HepG2 (cell line): ENCODE data around the gene CHI3L1. TPM values are rescaled to one million over a fixed set of nuclear protein-coding genes. Genes with fewer than 3 reads are reported as not detected.

Experiments
- AKAP8 ChIP-seq: sonication (generic); formaldehyde crosslinking; IDR thresholded peaks from 2 replicates; pipeline ENCODE4 v1.5.1; 2020; ENCODE audit warnings: mild to moderate bottlenecking, missing genetic modification reagents
- ATRX ChIP-seq: sonication (generic); formaldehyde crosslinking; IDR thresholded peaks from 2 replicates; pipeline ENCODE4 v1.4.0; 2020; ENCODE audit warnings: missing genetic modification reagents, borderline replicate concordance
- FOSL1 ChIP-seq: sonication (generic); formaldehyde crosslinking; IDR thresholded peaks from 2 replicates; pipeline ENCODE4 v1.9.0; 2021; ENCODE audit warnings: missing genetic modification reagents, borderline replicate concordance
- GATAD1 ChIP-seq: IDR thresholded peaks from 2 replicates; pipeline ENCODE4 v1.6.1; 2016; ENCODE audit warnings: missing genetic modification reagents, missing compliant biosample characterization
- GZF1 ChIP-seq: sonication (generic); formaldehyde crosslinking; IDR thresholded peaks from 2 replicates; pipeline ENCODE4 v1.5.1; 2020; ENCODE audit warnings: mild to moderate bottlenecking, missing genetic modification reagents
- MEF2D ChIP-seq: sonication (generic); formaldehyde crosslinking; IDR thresholded peaks from 2 replicates; pipeline ENCODE4 v1.5.1; 2020; ENCODE audit warnings: mild to moderate bottlenecking, missing genetic modification reagents
- NFIC ChIP-seq: IDR thresholded peaks from 2 replicates; pipeline ENCODE4 v1.6.1; 2012; ENCODE audit warnings: mild to moderate bottlenecking, low read length, inconsistent platforms
- NFKB2 ChIP-seq: sonication (generic); formaldehyde crosslinking; IDR thresholded peaks from 2 replicates; pipeline ENCODE4 v1.4.0; 2020; ENCODE audit warnings: missing genetic modification reagents, borderline replicate concordance
- PAWR ChIP-seq: sonication (generic); formaldehyde crosslinking; IDR thresholded peaks from 2 replicates; pipeline ENCODE4 v1.4.0; 2020; ENCODE audit warnings: missing genetic modification reagents, mild to moderate bottlenecking, borderline replicate concordance
- PLRG1 ChIP-seq: fragments of 450-650 bp; conservative IDR thresholded peaks from 2 replicates; pipeline ENCODE4 v1.6.1; 2016
- RBM22 ChIP-seq: fragments of 200-400 bp; formaldehyde crosslinking; optimal IDR thresholded peaks from 2 replicates; pipeline ENCODE3; 2017; ENCODE audit warnings: mild to moderate bottlenecking, low read length, moderate library complexity
- SATB2 ChIP-seq: sonication (generic); formaldehyde crosslinking; IDR thresholded peaks from 2 replicates; pipeline ENCODE4 v1.5.0; 2020; ENCODE audit warnings: missing genetic modification reagents
- SMARCE1 ChIP-seq: fragments of 450-650 bp; IDR thresholded peaks from 2 replicates; pipeline ENCODE4 v1.6.1; 2017; ENCODE audit warnings: borderline replicate concordance
- SOX5 ChIP-seq: IDR thresholded peaks from 2 replicates; pipeline ENCODE4 v1.6.1; 2016; ENCODE audit warnings: borderline replicate concordance
- TBX3 ChIP-seq: fragments of 450-650 bp; IDR thresholded peaks from 2 replicates; pipeline ENCODE4 v1.6.1; 2017; ENCODE audit warnings: antibody characterized with exemption, mild to moderate bottlenecking, inconsistent platforms, borderline replicate concordance
- TRIM24 ChIP-seq: sonication (generic); formaldehyde crosslinking; IDR thresholded peaks from 2 replicates; pipeline ENCODE4 v1.8.0; 2022; ENCODE audit warnings: mild to moderate bottlenecking, missing genetic modification reagents
- ZNF850 ChIP-seq: sonication (generic); formaldehyde crosslinking; conservative IDR thresholded peaks from 2 replicates; pipeline ENCODE4 v1.9.0; 2021; ENCODE audit warnings: mild to moderate bottlenecking, missing genetic modification reagents
- polyA plus RNA-seq, 8 experiments: library from polyadenylated mRNA; depleted of rRNA in 3 of 8; stranded (reverse) in 7 of 8; unstranded in 1 of 8; fragments of >200 nt; fragmentation: Illumina TruSeq in 4 of 8; extraction: Trizol in 4 of 8; gene quantifications; 2 replicates each; pipeline versions ENCODE4 v1.2.1 to v1.2.3, GENCODE V29; 2011 to 2016; ENCODE audit warnings: low read depth in 4 of 8, missing spikeins in 1 of 8, mixed read lengths in 1 of 8; ENCODE audit not compliant: insufficient read depth in 1 of 8
- total RNA-seq, 5 experiments: library from RNA; depleted of rRNA; stranded (reverse); fragments of >200 nt; fragmentation: Illumina TruSeq; extraction: Trizol; gene quantifications; 2 replicates each; pipeline ENCODE4 v1.2.3, GENCODE V29; 2016; ENCODE audit warnings: low read depth in 1 of 5
- TF ChIP-seq, protein P1 (sequence below): sonication (generic); formaldehyde crosslinking; IDR thresholded peaks from 2 replicates; pipeline ENCODE4 v1.9.0; 2021; ENCODE audit warnings: missing genetic modification reagents, borderline replicate concordance
- TF ChIP-seq, protein P2 (sequence below): sonication (generic); formaldehyde crosslinking; conservative IDR thresholded peaks from 2 replicates; pipeline ENCODE4 v1.8.0; 2022; ENCODE audit warnings: mild to moderate bottlenecking, moderate library complexity, missing genetic modification reagents
- TF ChIP-seq, protein P3 (sequence below): fragments of 450-650 bp; IDR thresholded peaks from 2 replicates; pipeline ENCODE4 v1.6.1; 2017
- TF ChIP-seq, protein P4 (sequence below): sonication (generic); formaldehyde crosslinking; IDR thresholded peaks from 2 replicates; pipeline ENCODE4 v1.5.1; 2020; ENCODE audit warnings: mild to moderate bottlenecking, missing genetic modification reagents, moderate library complexity
- TF ChIP-seq, protein P5 (sequence below): sonication (generic); formaldehyde crosslinking; IDR thresholded peaks from 2 replicates; pipeline ENCODE4 v1.4.0; 2020; ENCODE audit warnings: missing genetic modification reagents

The CHI3L1 gene
- total and polyA plus RNA-seq, 2 of the 13 experiments (the other 11 are each of a cell fraction or from before 2014, with no cell fraction given): 0.09 to 0.13 TPM

DNA sequence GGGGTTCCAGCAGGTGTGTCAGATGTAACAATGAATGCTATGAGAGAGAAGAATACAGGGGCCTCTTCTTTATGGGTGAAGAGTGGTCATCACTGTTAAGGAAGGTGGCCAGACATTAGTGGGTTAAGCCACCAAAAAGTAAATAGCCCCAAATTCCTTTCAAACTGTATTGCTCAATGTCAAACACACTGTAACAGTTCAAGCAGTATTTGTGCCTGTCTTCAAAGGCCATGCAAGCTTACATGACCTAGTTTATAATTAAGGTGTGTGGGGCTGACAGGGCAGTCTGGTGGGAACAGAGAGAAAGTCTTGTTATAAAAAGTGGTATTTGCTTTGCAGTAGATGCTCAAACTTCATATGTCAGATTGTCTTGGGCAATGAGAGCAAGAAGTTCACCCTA, 24.5 kb upstream of the CHI3L1 start (continued):
- TF ChIP-seq, protein P1, sequence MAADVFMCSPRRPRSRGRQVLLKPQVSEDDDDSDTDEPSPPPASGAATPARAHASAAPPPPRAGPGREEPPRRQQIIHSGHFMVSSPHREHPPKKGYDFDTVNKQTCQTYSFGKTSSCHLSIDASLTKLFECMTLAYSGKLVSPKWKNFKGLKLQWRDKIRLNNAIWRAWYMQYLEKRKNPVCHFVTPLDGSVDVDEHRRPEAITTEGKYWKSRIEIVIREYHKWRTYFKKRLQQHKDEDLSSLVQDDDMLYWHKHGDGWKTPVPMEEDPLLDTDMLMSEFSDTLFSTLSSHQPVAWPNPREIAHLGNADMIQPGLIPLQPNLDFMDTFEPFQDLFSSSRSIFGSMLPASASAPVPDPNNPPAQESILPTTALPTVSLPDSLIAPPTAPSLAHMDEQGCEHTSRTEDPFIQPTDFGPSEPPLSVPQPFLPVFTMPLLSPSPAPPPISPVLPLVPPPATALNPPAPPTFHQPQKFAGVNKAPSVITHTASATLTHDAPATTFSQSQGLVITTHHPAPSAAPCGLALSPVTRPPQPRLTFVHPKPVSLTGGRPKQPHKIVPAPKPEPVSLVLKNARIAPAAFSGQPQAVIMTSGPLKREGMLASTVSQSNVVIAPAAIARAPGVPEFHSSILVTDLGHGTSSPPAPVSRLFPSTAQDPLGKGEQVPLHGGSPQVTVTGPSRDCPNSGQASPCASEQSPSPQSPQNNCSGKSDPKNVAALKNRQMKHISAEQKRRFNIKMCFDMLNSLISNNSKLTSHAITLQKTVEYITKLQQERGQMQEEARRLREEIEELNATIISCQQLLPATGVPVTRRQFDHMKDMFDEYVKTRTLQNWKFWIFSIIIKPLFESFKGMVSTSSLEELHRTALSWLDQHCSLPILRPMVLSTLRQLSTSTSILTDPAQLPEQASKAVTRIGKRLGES (CRISPR knock-in tag): no peak
- TF ChIP-seq TBX3: peak; percentile 45; the same call in 1 of the 2 replicates
- TF ChIP-seq ATRX: no peak
- no peak for TF ChIP-seq MEF2D (CRISPR knock-in tag)
- TF ChIP-seq PAWR (CRISPR knock-in tag): no peak
- TF ChIP-seq AKAP8: no peak
- TF ChIP-seq, protein P2, sequence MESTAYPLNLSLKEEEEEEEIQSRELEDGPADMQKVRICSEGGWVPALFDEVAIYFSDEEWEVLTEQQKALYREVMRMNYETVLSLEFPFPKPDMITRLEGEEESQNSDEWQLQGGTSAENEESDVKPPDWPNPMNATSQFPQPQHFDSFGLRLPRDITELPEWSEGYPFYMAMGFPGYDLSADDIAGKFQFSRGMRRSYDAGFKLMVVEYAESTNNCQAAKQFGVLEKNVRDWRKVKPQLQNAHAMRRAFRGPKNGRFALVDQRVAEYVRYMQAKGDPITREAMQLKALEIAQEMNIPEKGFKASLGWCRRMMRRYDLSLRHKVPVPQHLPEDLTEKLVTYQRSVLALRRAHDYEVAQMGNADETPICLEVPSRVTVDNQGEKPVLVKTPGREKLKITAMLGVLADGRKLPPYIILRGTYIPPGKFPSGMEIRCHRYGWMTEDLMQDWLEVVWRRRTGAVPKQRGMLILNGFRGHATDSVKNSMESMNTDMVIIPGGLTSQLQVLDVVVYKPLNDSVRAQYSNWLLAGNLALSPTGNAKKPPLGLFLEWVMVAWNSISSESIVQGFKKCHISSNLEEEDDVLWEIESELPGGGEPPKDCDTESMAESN: no peak
- no peak for TF ChIP-seq RBM22
- 0 out of 2 replicates have a peak, but pooled peaks have one; percentile 10 for TF ChIP-seq NFIC
- TF ChIP-seq, protein P3, sequence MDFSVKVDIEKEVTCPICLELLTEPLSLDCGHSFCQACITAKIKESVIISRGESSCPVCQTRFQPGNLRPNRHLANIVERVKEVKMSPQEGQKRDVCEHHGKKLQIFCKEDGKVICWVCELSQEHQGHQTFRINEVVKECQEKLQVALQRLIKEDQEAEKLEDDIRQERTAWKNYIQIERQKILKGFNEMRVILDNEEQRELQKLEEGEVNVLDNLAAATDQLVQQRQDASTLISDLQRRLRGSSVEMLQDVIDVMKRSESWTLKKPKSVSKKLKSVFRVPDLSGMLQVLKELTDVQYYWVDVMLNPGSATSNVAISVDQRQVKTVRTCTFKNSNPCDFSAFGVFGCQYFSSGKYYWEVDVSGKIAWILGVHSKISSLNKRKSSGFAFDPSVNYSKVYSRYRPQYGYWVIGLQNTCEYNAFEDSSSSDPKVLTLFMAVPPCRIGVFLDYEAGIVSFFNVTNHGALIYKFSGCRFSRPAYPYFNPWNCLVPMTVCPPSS: no peak
- no peak for TF ChIP-seq SOX5 (CRISPR knock-in tag)
- TF ChIP-seq GZF1 (CRISPR knock-in tag): no peak
- TF ChIP-seq TRIM24 (CRISPR knock-in tag): no peak
- no peak for TF ChIP-seq GATAD1 (CRISPR knock-in tag)
- TF ChIP-seq PLRG1: no peak
- TF ChIP-seq SATB2 (CRISPR knock-in tag): no peak
- no peak for TF ChIP-seq ZNF850
- no peak for TF ChIP-seq NFKB2 (CRISPR knock-in tag)
- no peak for TF ChIP-seq SMARCE1
- TF ChIP-seq, protein P4, sequence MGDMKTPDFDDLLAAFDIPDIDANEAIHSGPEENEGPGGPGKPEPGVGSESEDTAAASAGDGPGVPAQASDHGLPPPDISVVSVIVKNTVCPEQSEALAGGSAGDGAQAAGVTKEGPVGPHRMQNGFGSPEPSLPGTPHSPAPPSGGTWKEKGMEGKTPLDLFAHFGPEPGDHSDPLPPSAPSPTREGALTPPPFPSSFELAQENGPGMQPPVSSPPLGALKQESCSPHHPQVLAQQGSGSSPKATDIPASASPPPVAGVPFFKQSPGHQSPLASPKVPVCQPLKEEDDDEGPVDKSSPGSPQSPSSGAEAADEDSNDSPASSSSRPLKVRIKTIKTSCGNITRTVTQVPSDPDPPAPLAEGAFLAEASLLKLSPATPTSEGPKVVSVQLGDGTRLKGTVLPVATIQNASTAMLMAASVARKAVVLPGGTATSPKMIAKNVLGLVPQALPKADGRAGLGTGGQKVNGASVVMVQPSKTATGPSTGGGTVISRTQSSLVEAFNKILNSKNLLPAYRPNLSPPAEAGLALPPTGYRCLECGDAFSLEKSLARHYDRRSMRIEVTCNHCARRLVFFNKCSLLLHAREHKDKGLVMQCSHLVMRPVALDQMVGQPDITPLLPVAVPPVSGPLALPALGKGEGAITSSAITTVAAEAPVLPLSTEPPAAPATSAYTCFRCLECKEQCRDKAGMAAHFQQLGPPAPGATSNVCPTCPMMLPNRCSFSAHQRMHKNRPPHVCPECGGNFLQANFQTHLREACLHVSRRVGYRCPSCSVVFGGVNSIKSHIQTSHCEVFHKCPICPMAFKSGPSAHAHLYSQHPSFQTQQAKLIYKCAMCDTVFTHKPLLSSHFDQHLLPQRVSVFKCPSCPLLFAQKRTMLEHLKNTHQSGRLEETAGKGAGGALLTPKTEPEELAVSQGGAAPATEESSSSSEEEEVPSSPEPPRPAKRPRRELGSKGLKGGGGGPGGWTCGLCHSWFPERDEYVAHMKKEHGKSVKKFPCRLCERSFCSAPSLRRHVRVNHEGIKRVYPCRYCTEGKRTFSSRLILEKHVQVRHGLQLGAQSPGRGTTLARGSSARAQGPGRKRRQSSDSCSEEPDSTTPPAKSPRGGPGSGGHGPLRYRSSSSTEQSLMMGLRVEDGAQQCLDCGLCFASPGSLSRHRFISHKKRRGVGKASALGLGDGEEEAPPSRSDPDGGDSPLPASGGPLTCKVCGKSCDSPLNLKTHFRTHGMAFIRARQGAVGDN: no peak
- no peak for TF ChIP-seq FOSL1 (CRISPR knock-in tag)
- TF ChIP-seq, protein P5, sequence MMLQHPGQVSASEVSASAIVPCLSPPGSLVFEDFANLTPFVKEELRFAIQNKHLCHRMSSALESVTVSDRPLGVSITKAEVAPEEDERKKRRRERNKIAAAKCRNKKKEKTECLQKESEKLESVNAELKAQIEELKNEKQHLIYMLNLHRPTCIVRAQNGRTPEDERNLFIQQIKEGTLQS (CRISPR knock-in tag): no peak
